ENCODE measurements around the gene EDN2. TPM values are rescaled to one million over a fixed set of nuclear protein-coding genes. Genes with fewer than 3 reads are reported as not detected.
A peak's percentile ranks its signal among the peaks of the same experiment; 100 is the strongest.

Gene EDN2
- total RNA-seq, 4 donors from 2014 or later, result 0.78 to 3.1 TPM; not detected in 2

GRCh38 chr1:41434748-41435449 lies 49.6 kb downstream of the EDN2 start:
- TF ChIP-seq CTCF (IDR thresholded peaks at IDR 0.05) (no peak), EP300 (IDR thresholded peaks at IDR 0.05) (no peak), POLR2A (IDR thresholded peaks at IDR 0.05) (no peak)
- 73 to 80% methylated on average over 6 of the region's 6 CpGs for WGBS, 2 donors
- DNase-seq (ENCODE audit: low spot score in 2 of 2), result no peak
- no peak overlapping the region for H3K4me3 ChIP-seq
- no peaks in the 10 kb centered on the region for H3K9me3 ChIP-seq
- no peak overlapping the region for H3K27ac ChIP-seq
- peaks cover 0 to 4% of the 10 kb centered on the region in 2 donors for H3K27me3 ChIP-seq
- peaks cover 0 to 44% (median 20%) of the 10 kb centered on the region in 4 donors for H3K4me1 ChIP-seq
- H3K36me3 ChIP-seq, result no peaks in the 10 kb centered on the region

- Histone ChIP-seq H3K4me3 (no peak overlapping the region), H3K27ac (no peak overlapping the region), H3K9me3 (no peaks in the 10 kb centered on the region), H3K36me3 (no peaks in the 10 kb centered on the region), H3K27me3 (peaks cover 0 to 4% of the 10 kb centered on the region in 2 donors), H3K4me1 (peaks cover 0 to 48% (median 20%) of the 10 kb centered on the region in 4 donors)
- no peak for DNase-seq (ENCODE audit: low spot score in 2 of 2)
- no peak for TF ChIP-seq EP300 (IDR thresholded peaks at IDR 0.05)
- no peak for TF ChIP-seq POLR2A (IDR thresholded peaks at IDR 0.05)
- TF ChIP-seq CTCF (IDR thresholded peaks at IDR 0.05), result no peak
- WGBS, 2 donors, result 74 to 92% methylated on average over 5 of the region's 5 CpGs
Observed at GRCh38 chr1:41434306-41434705, 50.2 kb downstream of the EDN2 start.

- Histone ChIP-seq H3K9me3 (no peaks in the 10 kb centered on the region), H3K36me3 (no peaks in the 10 kb centered on the region), H3K27me3 (peaks cover 0 to 4% of the 10 kb centered on the region in 2 donors), H3K4me1 (peaks cover 0 to 56% (median 20%) of the 10 kb centered on the region in 4 donors), H3K27ac (peak overlapping the region in 3 of 4 donors; percentile 26 to 77 (median 35)), H3K4me3 (no peak overlapping the region)
- no peak for TF ChIP-seq CTCF (IDR thresholded peaks at IDR 0.05)
- TF ChIP-seq EP300 (IDR thresholded peaks at IDR 0.05), result no peak
- no peak for TF ChIP-seq POLR2A (IDR thresholded peaks at IDR 0.05)
- WGBS, 2 donors, result 76 to 92% methylated on average over 4 of the region's 4 CpGs
- DNase-seq (ENCODE audit: low spot score in 2 of 2), result no peak
Observed at GRCh38 chr1:41433501-41433900, 51.0 kb downstream of the EDN2 start.

- 12 to 13% methylated on average over 16 to 17 of the region's 17 CpGs for WGBS, 2 donors
- Histone ChIP-seq H3K27ac (peak overlapping the region in 3 of 4 donors; percentile 35 to 77 (median 66)), H3K9me3 (no peaks in the 10 kb centered on the region), H3K27me3 (peaks cover 0 to 4% of the 10 kb centered on the region in 2 donors), H3K4me1 (peaks cover 0 to 64% (median 23%) of the 10 kb centered on the region in 4 donors), H3K4me3 (no peak overlapping the region), H3K36me3 (no peaks in the 10 kb centered on the region)
- TF ChIP-seq POLR2A (IDR thresholded peaks at IDR 0.05), result no peak
- TF ChIP-seq EP300 (IDR thresholded peaks at IDR 0.05), result peak in 1 of 2 donors; percentile 61
- TF ChIP-seq CTCF (IDR thresholded peaks at IDR 0.05), result peak; percentile 72 to 97 (median 95)
- peak; percentile 77 to 85 for DNase-seq (ENCODE audit: low spot score in 2 of 2)
Observed at GRCh38 chr1:41432481-41433280, 51.8 kb downstream of the EDN2 start.

Data from tibial nerve (tissue), 4 donors.